ENCODE results near the gene SAAL1.

The SAAL1 gene

DNA sequence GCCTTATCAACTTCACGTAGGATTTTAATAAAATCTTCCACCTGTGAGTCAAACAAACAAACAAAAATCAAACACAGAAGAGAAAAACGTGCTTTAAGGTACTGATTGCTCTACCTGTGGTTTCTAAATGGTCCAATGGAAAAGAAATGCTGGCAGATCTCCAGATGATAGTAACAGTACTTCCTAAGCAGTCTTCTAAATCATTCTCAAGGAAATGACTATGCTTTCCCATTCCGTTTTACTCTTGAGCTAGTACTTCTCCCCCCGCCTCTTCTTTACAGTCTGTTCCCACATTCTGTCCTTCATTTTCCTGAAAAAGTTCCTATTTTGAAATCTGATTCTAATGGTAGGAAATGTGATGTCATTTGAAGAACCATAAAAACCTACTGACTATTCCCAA is 25.4 kb downstream of the SAAL1 start:
- Histone ChIP-seq H3K4me3 (ENCODE audit: low read depth, low read length) (no peak overlapping the region), H3K27ac (ENCODE audit: low read depth, low read length) (no peak overlapping the region), H3K4me1 (ENCODE audit: control insufficient read depth, insufficient read depth, low read length) (no peaks in the 10 kb centered on the region), H3K9me3 (ENCODE audit: control insufficient read depth, insufficient read depth, low read depth, low read length) (no peaks in the 10 kb centered on the region), H3K36me3 (ENCODE audit: control insufficient read depth, insufficient read depth, low read length) (peaks cover 61% of the 10 kb centered on the region), H3K27me3 (ENCODE audit: control insufficient read depth, insufficient read depth, low read length) (no peaks in the 10 kb centered on the region), H3K9ac (ENCODE audit: low read length) (no peak overlapping the region)

DNA sequence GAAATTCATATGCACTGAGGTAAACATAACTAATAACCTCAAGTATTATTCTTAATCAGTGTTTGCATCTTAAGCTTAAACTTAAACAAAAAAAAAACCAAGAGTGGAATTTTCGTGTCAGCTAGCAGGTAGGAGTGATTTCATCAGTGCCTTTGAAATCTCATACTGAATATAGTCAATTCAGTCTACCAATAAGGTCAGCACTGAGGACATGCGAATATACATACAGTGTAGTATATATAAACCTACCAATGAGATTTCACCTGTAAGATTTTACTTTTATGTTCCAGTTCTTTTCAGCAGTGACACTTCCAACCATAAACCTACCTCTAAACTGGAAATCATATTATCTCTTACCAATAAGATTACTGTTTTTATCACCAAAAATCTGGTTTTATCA is 27.0 kb downstream of the SAAL1 start:
- Histone ChIP-seq H3K27ac (ENCODE audit: low read depth, low read length) (no peak overlapping the region), H3K9me3 (ENCODE audit: control insufficient read depth, insufficient read depth, low read depth, low read length) (no peaks in the 10 kb centered on the region), H3K27me3 (ENCODE audit: control insufficient read depth, insufficient read depth, low read length) (no peaks in the 10 kb centered on the region), H3K9ac (ENCODE audit: low read length) (no peak overlapping the region), H3K4me3 (ENCODE audit: low read depth, low read length) (no peak overlapping the region), H3K36me3 (ENCODE audit: control insufficient read depth, insufficient read depth, low read length) (peaks cover 52% of the 10 kb centered on the region), H3K4me1 (ENCODE audit: control insufficient read depth, insufficient read depth, low read length) (no peaks in the 10 kb centered on the region)

- Histone ChIP-seq H3K27ac (ENCODE audit: low read depth, low read length) (no peak overlapping the region), H3K9me3 (ENCODE audit: control insufficient read depth, insufficient read depth, low read depth, low read length) (no peaks in the 10 kb centered on the region), H3K36me3 (ENCODE audit: control insufficient read depth, insufficient read depth, low read length) (peaks cover 20% of the 10 kb centered on the region), H3K27me3 (ENCODE audit: control insufficient read depth, insufficient read depth, low read length) (no peaks in the 10 kb centered on the region), H3K9ac (ENCODE audit: low read length) (no peak overlapping the region), H3K4me1 (ENCODE audit: control insufficient read depth, insufficient read depth, low read length) (no peaks in the 10 kb centered on the region), H3K4me3 (ENCODE audit: low read depth, low read length) (no peak overlapping the region)
These were observed 30.4 kb downstream of the SAAL1 start for GRCh38 chr11:18075444-18075843.

GRCh38 chr11:18071098-18071705 is 34.7 kb downstream of the SAAL1 start:
- no peaks in the 10 kb centered on the region for H3K4me1 ChIP-seq (ENCODE audit: control insufficient read depth, insufficient read depth, low read length)
- no peak overlapping the region for H3K4me3 ChIP-seq (ENCODE audit: low read depth, low read length)
- no peaks in the 10 kb centered on the region for H3K27me3 ChIP-seq (ENCODE audit: control insufficient read depth, insufficient read depth, low read length)
- peaks cover 6% of the 10 kb centered on the region for H3K36me3 ChIP-seq (ENCODE audit: control insufficient read depth, insufficient read depth, low read length)
- H3K9ac ChIP-seq (ENCODE audit: low read length), result no peak overlapping the region
- H3K27ac ChIP-seq (ENCODE audit: low read depth, low read length), result no peak overlapping the region
- no peaks in the 10 kb centered on the region for H3K9me3 ChIP-seq (ENCODE audit: control insufficient read depth, insufficient read depth, low read depth, low read length)

- Histone ChIP-seq H3K27ac (ENCODE audit: low read depth, low read length) (no peak overlapping the region), H3K9ac (ENCODE audit: low read length) (no peak overlapping the region), H3K27me3 (ENCODE audit: control insufficient read depth, insufficient read depth, low read length) (no peaks in the 10 kb centered on the region), H3K4me1 (ENCODE audit: control insufficient read depth, insufficient read depth, low read length) (no peaks in the 10 kb centered on the region), H3K36me3 (ENCODE audit: control insufficient read depth, insufficient read depth, low read length) (no peaks in the 10 kb centered on the region), H3K4me3 (ENCODE audit: low read depth, low read length) (no peak overlapping the region), H3K9me3 (ENCODE audit: control insufficient read depth, insufficient read depth, low read depth, low read length) (no peaks in the 10 kb centered on the region)
These were observed 38.5 kb downstream of the SAAL1 start for GRCh38 chr11:18067372-18067771.

DNA sequence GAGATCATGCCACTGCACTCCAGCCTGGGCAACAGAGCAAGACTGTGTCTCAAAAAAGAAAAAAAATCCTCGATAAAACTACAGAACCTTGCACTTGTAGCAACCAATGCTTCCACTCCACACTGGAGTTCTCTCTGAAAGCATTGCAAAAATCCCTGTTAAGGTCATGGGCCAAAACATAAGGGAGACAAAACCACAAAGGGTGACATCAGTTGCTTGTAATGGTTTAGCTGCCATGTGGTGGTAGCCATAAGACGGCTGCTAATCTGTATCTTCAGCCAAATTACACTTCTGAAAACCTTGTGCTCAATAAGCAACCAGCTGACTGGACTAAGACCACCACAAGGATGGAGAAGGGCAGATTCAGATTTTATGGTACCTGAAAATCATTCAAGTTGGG is 39.3 kb downstream of the SAAL1 start:
- Histone ChIP-seq H3K27me3 (ENCODE audit: control insufficient read depth, insufficient read depth, low read length) (no peaks in the 10 kb centered on the region), H3K4me3 (ENCODE audit: low read depth, low read length) (no peak overlapping the region), H3K4me1 (ENCODE audit: control insufficient read depth, insufficient read depth, low read length) (no peaks in the 10 kb centered on the region), H3K27ac (ENCODE audit: low read depth, low read length) (no peak overlapping the region), H3K9ac (ENCODE audit: low read length) (no peak overlapping the region), H3K36me3 (ENCODE audit: control insufficient read depth, insufficient read depth, low read length) (no peaks in the 10 kb centered on the region), H3K9me3 (ENCODE audit: control insufficient read depth, insufficient read depth, low read depth, low read length) (no peaks in the 10 kb centered on the region)

DNA sequence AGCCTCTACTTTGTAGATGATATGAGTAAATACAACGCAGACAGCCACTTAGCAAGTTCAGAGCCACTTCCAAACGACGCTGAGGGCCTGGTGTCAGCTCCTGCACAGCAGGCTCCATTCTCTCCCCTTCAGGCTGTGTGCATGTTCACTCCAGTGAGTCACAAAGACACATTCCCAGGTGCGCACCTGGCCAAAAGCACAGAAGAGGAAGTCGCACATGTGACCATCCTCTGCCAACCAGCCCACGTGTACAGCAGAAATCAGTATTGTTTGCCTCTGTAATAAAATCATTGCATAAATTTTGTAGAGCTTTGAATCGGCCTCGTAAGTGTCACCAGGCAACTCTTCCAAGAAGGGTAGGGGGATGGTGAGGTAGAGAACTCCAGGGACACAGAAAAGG is 40.3 kb downstream of the SAAL1 start:
- no peak overlapping the region for H3K9ac ChIP-seq (ENCODE audit: low read length)
- H3K9me3 ChIP-seq (ENCODE audit: control insufficient read depth, insufficient read depth, low read depth, low read length), result no peaks in the 10 kb centered on the region
- H3K4me1 ChIP-seq (ENCODE audit: control insufficient read depth, insufficient read depth, low read length), result no peaks in the 10 kb centered on the region
- no peak overlapping the region for H3K27ac ChIP-seq (ENCODE audit: low read depth, low read length)
- H3K4me3 ChIP-seq (ENCODE audit: low read depth, low read length), result no peak overlapping the region
- no peaks in the 10 kb centered on the region for H3K36me3 ChIP-seq (ENCODE audit: control insufficient read depth, insufficient read depth, low read length)
- H3K27me3 ChIP-seq (ENCODE audit: control insufficient read depth, insufficient read depth, low read length), result no peaks in the 10 kb centered on the region

DNA sequence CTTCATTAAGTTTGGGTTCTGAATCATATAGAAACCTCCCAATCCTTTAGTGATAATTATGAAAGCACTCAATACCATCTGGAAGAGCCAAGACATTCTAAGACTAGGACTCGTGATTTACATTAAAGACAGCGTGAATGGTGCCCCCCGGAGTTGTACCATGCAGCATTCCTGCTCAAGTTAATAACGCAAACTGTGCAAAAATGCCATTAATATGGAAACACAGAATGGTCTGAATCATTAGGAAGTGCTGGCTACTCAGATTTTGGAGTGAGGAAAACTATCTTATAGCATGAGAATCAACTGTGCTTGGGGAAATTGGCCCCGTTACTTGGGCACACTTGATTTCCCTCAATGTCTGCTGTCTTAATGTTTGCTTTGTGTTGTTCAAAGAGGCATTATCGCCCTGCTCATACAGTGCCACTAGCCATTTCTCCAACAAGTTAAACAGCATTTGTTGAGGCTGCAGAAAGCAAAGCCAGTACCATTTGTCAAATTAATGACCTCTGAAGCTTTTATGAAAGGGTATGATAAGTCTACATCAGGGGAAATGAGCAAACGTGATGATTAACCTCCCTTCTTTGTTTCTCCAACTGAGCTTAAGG is 41.3 kb downstream of the SAAL1 start:
- no peak overlapping the region for H3K4me3 ChIP-seq (ENCODE audit: low read depth, low read length)
- H3K9me3 ChIP-seq (ENCODE audit: control insufficient read depth, insufficient read depth, low read depth, low read length), result no peaks in the 10 kb centered on the region
- no peaks in the 10 kb centered on the region for H3K4me1 ChIP-seq (ENCODE audit: control insufficient read depth, insufficient read depth, low read length)
- no peak overlapping the region for H3K9ac ChIP-seq (ENCODE audit: low read length)
- no peak overlapping the region for H3K27ac ChIP-seq (ENCODE audit: low read depth, low read length)
- no peaks in the 10 kb centered on the region for H3K27me3 ChIP-seq (ENCODE audit: control insufficient read depth, insufficient read depth, low read length)
- H3K36me3 ChIP-seq (ENCODE audit: control insufficient read depth, insufficient read depth, low read length), result no peaks in the 10 kb centered on the region

- Histone ChIP-seq H3K4me1 (ENCODE audit: control insufficient read depth, insufficient read depth, low read length) (no peaks in the 10 kb centered on the region), H3K4me3 (ENCODE audit: low read depth, low read length) (no peak overlapping the region), H3K27me3 (ENCODE audit: control insufficient read depth, insufficient read depth, low read length) (no peaks in the 10 kb centered on the region), H3K27ac (ENCODE audit: low read depth, low read length) (no peak overlapping the region), H3K9me3 (ENCODE audit: control insufficient read depth, insufficient read depth, low read depth, low read length) (no peaks in the 10 kb centered on the region), H3K9ac (ENCODE audit: low read length) (no peak overlapping the region), H3K36me3 (ENCODE audit: control insufficient read depth, insufficient read depth, low read length) (no peaks in the 10 kb centered on the region)
These were observed 41.9 kb downstream of the SAAL1 start for GRCh38 chr11:18063862-18064434.

DNA sequence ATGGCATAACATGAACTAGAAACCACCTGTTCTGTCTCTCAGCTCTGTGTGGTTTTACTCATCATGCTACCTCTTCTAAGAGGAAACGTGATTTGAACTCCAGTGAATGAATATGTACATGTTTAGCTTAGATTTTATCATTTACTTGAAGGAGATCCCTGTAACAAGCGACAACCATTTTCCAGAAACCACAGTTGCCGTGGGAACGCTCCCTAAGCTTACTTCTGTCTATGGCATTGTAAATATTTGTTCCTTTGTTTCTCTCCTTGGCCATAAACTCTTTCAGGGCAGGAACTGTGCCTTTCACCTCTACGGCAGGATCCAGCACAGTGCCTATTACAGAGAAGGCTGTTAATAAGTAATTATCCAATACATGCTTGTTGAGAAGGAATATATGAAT is 42.8 kb downstream of the SAAL1 start:
- Histone ChIP-seq H3K9me3 (ENCODE audit: control insufficient read depth, insufficient read depth, low read depth, low read length) (no peaks in the 10 kb centered on the region), H3K4me3 (ENCODE audit: low read depth, low read length) (no peak overlapping the region), H3K36me3 (ENCODE audit: control insufficient read depth, insufficient read depth, low read length) (no peaks in the 10 kb centered on the region), H3K4me1 (ENCODE audit: control insufficient read depth, insufficient read depth, low read length) (no peaks in the 10 kb centered on the region), H3K9ac (ENCODE audit: low read length) (no peak overlapping the region), H3K27me3 (ENCODE audit: control insufficient read depth, insufficient read depth, low read length) (no peaks in the 10 kb centered on the region), H3K27ac (ENCODE audit: low read depth, low read length) (no peak overlapping the region)

DNA sequence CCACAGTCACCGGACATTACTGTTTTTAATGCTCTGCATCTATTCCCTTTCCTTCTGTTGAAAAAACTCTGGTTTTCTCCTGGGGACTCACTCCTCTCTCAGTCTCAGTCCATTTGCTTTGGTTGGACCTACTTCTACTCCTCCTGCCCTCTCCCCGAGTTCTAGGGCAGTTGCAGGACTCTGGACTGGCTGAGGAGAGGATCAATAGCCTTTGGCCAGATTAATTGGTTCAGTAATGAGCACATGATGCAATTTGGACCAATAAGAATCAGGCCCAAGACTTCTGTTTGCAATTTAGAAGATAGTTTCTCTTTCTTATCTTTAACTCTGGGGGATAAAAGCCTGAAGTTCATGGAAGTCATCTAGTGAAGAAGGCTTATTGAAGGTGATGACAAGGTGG is 44.5 kb downstream of the SAAL1 start:
- no peak overlapping the region for H3K9ac ChIP-seq (ENCODE audit: low read length)
- no peak overlapping the region for H3K4me3 ChIP-seq (ENCODE audit: low read depth, low read length)
- no peaks in the 10 kb centered on the region for H3K27me3 ChIP-seq (ENCODE audit: control insufficient read depth, insufficient read depth, low read length)
- H3K4me1 ChIP-seq (ENCODE audit: control insufficient read depth, insufficient read depth, low read length), result no peaks in the 10 kb centered on the region
- no peak overlapping the region for H3K27ac ChIP-seq (ENCODE audit: low read depth, low read length)
- H3K9me3 ChIP-seq (ENCODE audit: control insufficient read depth, insufficient read depth, low read depth, low read length), result no peaks in the 10 kb centered on the region
- H3K36me3 ChIP-seq (ENCODE audit: control insufficient read depth, insufficient read depth, low read length), result no peaks in the 10 kb centered on the region

Measured in HUES6 (cell line).